Testis (tissue), 2 donors: ENCODE results near the gene MMP3.

Source experiments
- CTCF ChIP-seq, 3 experiments: fragments of 450-650 bp in 2 of 3; fragments of 200-600 bp in 1 of 3; sonication (generic) in 1 of 3; IDR thresholded peaks; one replicate each; pipeline ENCODE4 v1.5.1; 2016 to 2019; ENCODE audit warnings: antibody characterized with exemption in 3 of 3, mild to moderate bottlenecking in 2 of 3, moderate library complexity in 1 of 3
- POLR2A ChIP-seq: fragments of 450-650 bp; IDR thresholded peaks from one replicate; pipeline ENCODE4 v1.6.1; 2017; ENCODE audit warnings: antibody characterized with exemption, mild to moderate bottlenecking, moderate library complexity

- TF ChIP-seq POLR2A = no peak
- no peak for TF ChIP-seq CTCF (IDR thresholded peaks at IDR 0.05)
Observed at GRCh38 chr11:102809971-102810370, 33.4 kb downstream of the MMP3 start.
